Measurements from ENCODE around the gene SH2D4B. TPM values are rescaled to one million over a fixed set of nuclear protein-coding genes. Genes with fewer than 3 reads are reported as not detected.
A peak's percentile ranks its signal among the peaks of the same experiment; 100 is the strongest.

SH2D4B gene
- total and polyA plus RNA-seq, 10 of the 15 experiments (the other 5 are each of a cell fraction or from before 2014, with no cell fraction given), result 0.04 to 0.21 (median 0.13) TPM; not detected in 5

GRCh38 chr10:80493522-80494051 lies 44.1 kb upstream of the SH2D4B start:
- in situ Hi-C loops (cut with MboI), result no loop called here
- peak overlapping the region; percentile 15; the same call in 1 of the 2 replicates for H3K4me3 ChIP-seq
- ChIA-PET SMC1A (ENCODE audit: uncharacterized antibody, unreplicated experiment) (interaction anchor here (0.6 to 3.2 kb wide), 8 partner anchors 9 to 46 kb away, joined by 3 to 25 read pairs (median 5); no protein-coding TSS in a partner anchor), RAD21 (ENCODE audit: unreplicated experiment) (interaction anchor here (0.7 to 3.8 kb wide), 8 partner anchors 9 to 41 kb away, joined by 3 to 16 read pairs (median 4); no protein-coding TSS in a partner anchor), POLR2A (interaction anchor here (0.5 to 3.4 kb wide), 7 partner anchors 10 to 37 kb away, joined by 3 to 30 read pairs (median 4); no protein-coding TSS in a partner anchor), CTCF (interaction anchor here (1.4 to 2.9 kb wide), 4 partner anchors 12 to 49 kb away, joined by 5 to 19 read pairs (median 10); no protein-coding TSS in a partner anchor)
- no peaks in the 10 kb centered on the region; the same call in 2 of the 3 replicates for H3K9me3 ChIP-seq (replicated peaks; ENCODE audit: control insufficient read depth, insufficient read depth, low read length)
- H4K20me1 ChIP-seq (ENCODE audit: control insufficient read depth, insufficient read depth), result no peaks in the 10 kb centered on the region
- H3K9ac ChIP-seq (ENCODE audit: control insufficient read depth, insufficient read depth, low read length), result no peak overlapping the region
- H3K27me3 ChIP-seq (replicated peaks in 1 of 2; ENCODE audit: control insufficient read depth in 2 of 2, insufficient read depth in 2 of 2, low read length in 1 of 2), result no peaks in the 10 kb centered on the region
- peaks cover 26% of the 10 kb centered on the region for H3K4me1 ChIP-seq (ENCODE audit: control insufficient read depth, insufficient read depth, low read length)
- H2AFZ ChIP-seq (ENCODE audit: control insufficient read depth, low read depth, low read length), result no peak overlapping the region
- peak; percentile 75 for ATAC-seq
- peaks cover 7 to 15% of the 10 kb centered on the region in 2 experiments; a peak in 3 of 4 replicates for H3K36me3 ChIP-seq (ENCODE audit: control insufficient read depth in 2 of 2, insufficient read depth in 2 of 2, low read length in 1 of 2)
- H3K27ac ChIP-seq (ENCODE audit: control insufficient read depth, insufficient read depth), result peak overlapping the region; percentile 47
- 64% methylated on average over 4 of the region's 4 CpGs for WGBS (ENCODE audit: insufficient coverage, insufficient replicate concordance, low lambda C conversion rate, missing lambda C conversion rate)
- FAIRE-seq, result no peak
- no peak for DNase-seq (ENCODE audit: low read depth, low spot score)
- intact Hi-C loops (cut with micrococcal nuclease; ENCODE audit: unreplicated experiment), result no loop called here
- TF ChIP-seq NFIC (IDR thresholded peaks at IDR 0.05; ENCODE audit: low read depth, low read length) (0 out of 2 replicates have a peak, but pooled peaks have one; percentile 6), SPI1 (IDR thresholded peaks at IDR 0.05; ENCODE audit: borderline replicate concordance, insufficient read depth, low read depth, low read length) (0 out of 2 replicates have a peak, but pooled peaks have one; percentile 4), JUND (IDR thresholded peaks at IDR 0.05; ENCODE audit: low read depth, low read length) (no peak), PKNOX1 (IDR thresholded peaks at IDR 0.05) (0 out of 2 replicates have a peak, but pooled peaks have one; percentile 24), ZZZ3 (IDR thresholded peaks at IDR 0.05; ENCODE audit: control insufficient read depth, insufficient read length, low read depth) (no peak)
- no TSS peak for BruUV-seq (replicated peaks)
- H3K4me2 ChIP-seq (ENCODE audit: control insufficient read depth, insufficient read depth), result peak overlapping the region; percentile 82
- H3K79me2 ChIP-seq (ENCODE audit: control insufficient read depth, insufficient read depth, low read length), result peaks cover 29% of the 10 kb centered on the region
